HL-60/S4 (cell line): ENCODE measurements around the gene ARID4B.
"Not testable (repeated sequence)": the region's sequence is repeated elsewhere in the genome, so short reads cannot be mapped to it uniquely, and the experiment has no call there.

Experiments
- in situ Hi-C: fragments of 300-500 bp; cut with MboI; formaldehyde crosslinking; loops from 2 replicates; pipeline ENCODE4 v1.14.3; 2022; ENCODE audit warnings: low sequenced_read_pairs

ARID4B gene

GRCh38 chr1:235161685-235162327 lies 166.2 kb downstream of the ARID4B start:
- in situ Hi-C loops, result no loop called here

- in situ Hi-C loops, result no loop called here
Observed at GRCh38 chr1:235160957-235161684, 166.9 kb downstream of the ARID4B start, which contains the start of gene RBM34. Gene RBM34 (minus strand): TSS chr1:235161250. CDS start chr1:235161226, 24 bp downstream.

GRCh38 chr1:235160383-235160956 lies 167.5 kb downstream of the ARID4B start:
- in situ Hi-C loops, result no loop called here

GRCh38 chr1:235159930-235160329 lies 168.0 kb downstream of the ARID4B start:
- in situ Hi-C loops, result not testable (repeated sequence)

GRCh38 chr1:235159284-235159683 lies 168.7 kb downstream of the ARID4B start:
- in situ Hi-C loops, result not testable (repeated sequence)

GRCh38 chr1:235158680-235159079 lies 169.3 kb downstream of the ARID4B start:
- in situ Hi-C loops, result no loop called here

- in situ Hi-C loops, result no loop called here
Observed at GRCh38 chr1:235157150-235157549, 170.8 kb downstream of the ARID4B start.

- in situ Hi-C loops, result no loop called here
Observed at GRCh38 chr1:235156740-235157139, 171.2 kb downstream of the ARID4B start.

GRCh38 chr1:235156265-235156664 lies 171.7 kb downstream of the ARID4B start:
- in situ Hi-C loops, result no loop called here

- in situ Hi-C loops, result no loop called here
Observed at GRCh38 chr1:235152235-235152634, 175.7 kb downstream of the ARID4B start.

GRCh38 chr1:235151033-235151432 lies 176.9 kb downstream of the ARID4B start:
- in situ Hi-C loops, result no loop called here

GRCh38 chr1:235149824-235150223 lies 178.2 kb downstream of the ARID4B start:
- in situ Hi-C loops, result no loop called here

GRCh38 chr1:235147269-235147668 lies 180.7 kb downstream of the ARID4B start:
- in situ Hi-C loops, result no loop called here

- in situ Hi-C loops, result no loop called here
Observed at GRCh38 chr1:235145639-235146038, 182.3 kb downstream of the ARID4B start.

GRCh38 chr1:235142991-235143390 lies 185.0 kb downstream of the ARID4B start:
- in situ Hi-C loops, result no loop called here

GRCh38 chr1:235139315-235139714 lies 188.7 kb downstream of the ARID4B start:
- in situ Hi-C loops, result no loop called here

- in situ Hi-C loops, result no loop called here
Observed at GRCh38 chr1:235138821-235139220, 189.2 kb downstream of the ARID4B start.

- in situ Hi-C loops, result no loop called here
Observed at GRCh38 chr1:235136111-235136510, 191.9 kb downstream of the ARID4B start.

GRCh38 chr1:235134171-235134570 lies 193.8 kb downstream of the ARID4B start:
- in situ Hi-C loops, result no loop called here

GRCh38 chr1:235133086-235133485 lies 194.9 kb downstream of the ARID4B start:
- in situ Hi-C loops, result no loop called here

- in situ Hi-C loops, result no loop called here
Observed at GRCh38 chr1:235131961-235132360, 196.0 kb downstream of the ARID4B start.

- in situ Hi-C loops, result no loop called here
Observed at GRCh38 chr1:235130766-235131270, 197.2 kb downstream of the ARID4B start.
